C4-2B (cell line): ENCODE measurements around the gene CAMKK1.

Source experiments
- H3K27ac ChIP-seq: fragments of 450-650 bp; 2 replicates; pipeline ENCODE4 v1.5.1; 2017
- CTCF ChIP-seq: fragments of 450-650 bp; conservative IDR thresholded peaks from 2 replicates; pipeline ENCODE4 v1.5.1; 2017; ENCODE audit warnings: mild to moderate bottlenecking
- ZFX ChIP-seq: fragments of 450-650 bp; IDR thresholded peaks from 2 replicates; pipeline ENCODE4 v1.6.1; 2017

The CAMKK1 gene

GRCh38 chr17:3812771-3813170, 80.1 kb downstream of the CAMKK1 start:
- H3K27ac ChIP-seq: no peak overlapping the region
- TF ChIP-seq CTCF: no peak
- TF ChIP-seq ZFX: no peak

- TF ChIP-seq CTCF (no peak), ZFX (no peak)
- H3K27ac ChIP-seq: no peak overlapping the region
These were observed 80.6 kb downstream of the CAMKK1 start for GRCh38 chr17:3812284-3812683.
